Stimulated activated CD8-positive, alpha-beta memory T cell treated with anti-CD3 and anti-CD28 coated beads, Interleukin-2, amount 100 ng/mL, for 48 hours (primary cell): ENCODE measurements around the gene CD244.

Source experiments
- DNase-seq, 2 donors: peaks; one replicate each; pipeline ENCODE4 v3.0.0-alpha.2; 2020; ENCODE audit warnings: low read depth in 2 of 2

Gene CD244

DNA sequence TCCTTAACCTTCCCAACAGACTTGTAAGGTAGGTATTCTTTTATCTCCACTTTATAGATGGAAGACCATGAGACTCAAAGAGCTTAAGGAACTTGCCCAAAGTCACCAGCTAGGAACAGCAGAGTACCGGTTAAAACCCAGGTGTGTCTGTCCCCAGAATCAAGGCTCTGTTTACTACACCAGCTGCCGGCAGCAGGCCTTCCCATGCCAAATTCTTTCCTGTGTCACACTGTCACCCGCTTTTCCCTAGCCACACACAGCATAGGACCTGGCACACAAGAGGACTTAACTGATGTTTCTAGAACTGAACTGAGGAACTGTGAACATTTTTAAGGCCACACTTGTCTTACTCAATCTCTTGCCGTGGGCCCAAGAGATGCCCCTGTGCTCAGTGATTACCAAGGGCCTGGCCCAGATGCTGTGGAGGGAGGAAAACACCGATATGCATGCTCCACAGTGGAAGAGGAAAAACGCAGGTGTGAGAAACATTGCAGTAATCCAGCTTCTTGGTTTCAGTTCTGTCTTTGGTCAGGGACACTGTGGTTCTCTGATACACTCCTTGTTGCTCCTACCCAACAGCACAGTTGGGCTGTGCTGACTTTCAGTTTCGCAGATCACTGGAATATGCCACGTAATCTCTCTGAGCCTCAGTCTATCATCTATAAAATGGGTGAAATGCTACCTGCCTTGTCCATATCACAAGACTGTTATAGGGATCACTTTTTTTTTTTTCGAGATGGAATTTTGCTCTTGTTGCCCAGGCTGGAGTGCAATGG is 80.6 kb downstream of the CD244 start:
- no peak for DNase-seq

DNA sequence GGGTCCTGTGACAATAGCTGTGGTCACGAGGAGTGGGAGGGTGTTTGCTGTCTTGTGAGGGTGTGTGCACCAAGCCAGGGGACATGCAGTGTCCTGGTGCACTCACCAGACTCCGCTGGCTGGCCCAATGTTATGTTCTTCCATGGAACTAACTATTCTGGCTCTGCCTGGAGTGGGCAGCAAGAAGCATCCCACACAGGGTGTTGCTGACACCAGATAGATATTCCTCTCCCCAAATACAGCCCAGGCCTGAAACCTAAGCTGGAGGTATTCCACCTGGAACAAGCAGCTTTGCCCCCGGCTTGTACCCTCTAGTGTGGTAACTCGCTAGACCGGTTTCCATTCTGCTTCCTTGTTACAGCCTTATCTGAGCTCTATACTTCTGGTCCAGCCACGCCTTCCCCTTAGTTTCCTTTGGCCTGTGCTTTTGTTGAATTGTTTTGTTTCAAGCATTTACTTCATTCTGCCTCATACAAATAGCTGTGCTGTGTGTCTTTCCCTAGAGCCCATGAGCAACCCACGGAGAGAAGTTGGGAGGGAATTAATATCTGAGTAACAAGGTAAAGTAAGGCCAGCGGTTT is 81.4 kb downstream of the CD244 start:
- no peak for DNase-seq

DNA sequence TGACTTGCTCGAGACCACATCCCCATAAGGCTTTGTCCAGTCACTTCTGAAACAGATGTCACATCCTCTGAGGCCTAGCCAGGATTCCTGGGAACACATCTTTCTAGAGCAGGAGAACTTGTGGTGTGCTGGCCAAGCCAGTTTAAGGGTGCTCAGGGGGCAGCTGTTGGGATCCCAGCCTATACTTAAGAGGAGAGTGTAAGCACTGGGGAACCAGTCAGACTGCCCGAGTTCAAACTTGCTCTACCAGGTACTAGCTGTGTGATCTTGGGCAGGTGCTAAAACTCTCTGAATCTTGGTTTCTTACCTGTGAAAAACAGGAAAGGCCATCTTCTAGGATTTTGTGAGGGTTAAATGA is 82.3 kb downstream of the CD244 start:
- DNase-seq: no peak
